Thymus (tissue), 11 donors: ENCODE measurements around the gene C1D. TPM values are rescaled to one million over a fixed set of nuclear protein-coding genes. Genes with fewer than 3 reads are reported as not detected.

Source experiments
- DNase-seq, 9 donors: peaks; one replicate each; pipeline ENCODE4 v3.0.0-alpha.2; 2013; ENCODE audit warnings: low spot score in 9 of 9, low read depth in 6 of 9, missing footprints in 1 of 9
- H3K27ac ChIP-seq, 2 donors: one replicate each; pipeline ENCODE4 v1.5.1; 2013; ENCODE audit warnings: control low read depth in 1 of 2, low read depth in 1 of 2, low read length in 1 of 2, mild to moderate bottlenecking in 1 of 2, moderate library complexity in 1 of 2
- H3K27me3 ChIP-seq, 2 donors: one replicate each; pipeline ENCODE4 v1.5.1; 2013; ENCODE audit warnings: low read length in 1 of 2; ENCODE audit not compliant: control insufficient read depth in 2 of 2, insufficient read depth in 1 of 2
- H3K36me3 ChIP-seq, 2 donors: one replicate each; pipeline ENCODE4 v1.5.1; 2013; ENCODE audit warnings: low read length in 1 of 2, mild to moderate bottlenecking in 1 of 2, moderate library complexity in 1 of 2; ENCODE audit not compliant: control insufficient read depth in 2 of 2, insufficient read depth in 2 of 2
- H3K4me1 ChIP-seq, 2 donors: one replicate each; pipeline ENCODE4 v1.5.1; 2013; ENCODE audit warnings: low read length in 2 of 2; ENCODE audit not compliant: control insufficient read depth in 2 of 2, insufficient read depth in 2 of 2
- H3K4me3 ChIP-seq, 2 donors: one replicate each; pipeline ENCODE4 v1.5.1; 2013; ENCODE audit warnings: low read length in 2 of 2, control low read depth in 1 of 2, mild to moderate bottlenecking in 1 of 2
- H3K9me3 ChIP-seq, 2 donors: one replicate each; pipeline ENCODE4 v1.5.1; 2013; ENCODE audit warnings: low read length in 1 of 2, mild to moderate bottlenecking in 1 of 2; ENCODE audit not compliant: control insufficient read depth in 2 of 2, insufficient read depth in 1 of 2
- WGBS: extraction: QIAGEN DNeasy Blood & Tissue Kit; methylation state at CpG from one replicate; pipeline ENCODE4 v1.1.7; 2013; 5-methylcytosine and 5-hydroxymethylcytosine counted together
- polyA plus RNA-seq: library from polyadenylated mRNA; stranded (reverse); fragments of 200-250 nt; gene quantifications from one replicate; pipeline ENCODE4 v1.2.3, GENCODE V29; 2013
- total RNA-seq: library from RNA; stranded (reverse); fragments of 120-200 nt; gene quantifications from one replicate; pipeline ENCODE4 v1.2.4, GENCODE V29; 2013
- donor health status: healthy.

The C1D gene
- total and polyA plus RNA-seq, 2 donors: 29.8 to 30.7 TPM

- H3K4me3 ChIP-seq: no peak overlapping the region
- 93% methylated on average over 6 of the region's 6 CpGs for WGBS
- H3K4me1 ChIP-seq: no peaks in the 10 kb centered on the region
- H3K36me3 ChIP-seq: no peaks in the 10 kb centered on the region
- H3K27ac ChIP-seq: no peak overlapping the region
- DNase-seq: no peak
- no peaks in the 10 kb centered on the region for H3K9me3 ChIP-seq
- no peaks in the 10 kb centered on the region for H3K27me3 ChIP-seq
Measured at GRCh38 chr2:68032702-68033101, 30.1 kb downstream of the C1D start.

GRCh38 chr2:68031542-68032160, 31.2 kb downstream of the C1D start:
- no peaks in the 10 kb centered on the region for H3K4me1 ChIP-seq
- H3K9me3 ChIP-seq: no peaks in the 10 kb centered on the region
- H3K36me3 ChIP-seq: no peaks in the 10 kb centered on the region
- DNase-seq: peak; percentile 3 to 66 (median 23)
- H3K27ac ChIP-seq: no peak overlapping the region
- WGBS: 47% methylated on average over 2 of the region's 2 CpGs
- no peak overlapping the region for H3K4me3 ChIP-seq
- H3K27me3 ChIP-seq: no peaks in the 10 kb centered on the region

- Histone ChIP-seq H3K27ac (no peak overlapping the region), H3K27me3 (no peaks in the 10 kb centered on the region), H3K36me3 (no peaks in the 10 kb centered on the region), H3K9me3 (no peaks in the 10 kb centered on the region), H3K4me3 (no peak overlapping the region), H3K4me1 (no peaks in the 10 kb centered on the region)
- DNase-seq: no peak
Measured at GRCh38 chr2:68031043-68031442, 31.8 kb downstream of the C1D start.

- no peak for DNase-seq
- no peaks in the 10 kb centered on the region for H3K27me3 ChIP-seq
- H3K27ac ChIP-seq: no peak overlapping the region
- WGBS: 93% methylated on average over 5 of the region's 5 CpGs
- H3K9me3 ChIP-seq: no peaks in the 10 kb centered on the region
- H3K4me1 ChIP-seq: no peaks in the 10 kb centered on the region
- H3K4me3 ChIP-seq: no peak overlapping the region
- no peaks in the 10 kb centered on the region for H3K36me3 ChIP-seq
Measured at GRCh38 chr2:68030529-68030928, 32.3 kb downstream of the C1D start.

GRCh38 chr2:68027959-68028358, 34.8 kb downstream of the C1D start:
- Histone ChIP-seq H3K4me1 (no peaks in the 10 kb centered on the region), H3K36me3 (no peaks in the 10 kb centered on the region), H3K27me3 (no peaks in the 10 kb centered on the region), H3K27ac (no peak overlapping the region), H3K9me3 (peaks cover 0 to 2% of the 10 kb centered on the region in 2 donors), H3K4me3 (no peak overlapping the region)
- no peak for DNase-seq

GRCh38 chr2:68024450-68024849, 38.4 kb downstream of the C1D start:
- no peak overlapping the region for H3K27ac ChIP-seq
- H3K4me3 ChIP-seq: no peak overlapping the region
- no peaks in the 10 kb centered on the region for H3K27me3 ChIP-seq
- H3K36me3 ChIP-seq: no peaks in the 10 kb centered on the region
- peaks cover 0 to 2% of the 10 kb centered on the region in 2 donors for H3K9me3 ChIP-seq
- no peaks in the 10 kb centered on the region for H3K4me1 ChIP-seq
- WGBS: 97% methylated on average over 22 of the region's 22 CpGs
- no peak for DNase-seq

- WGBS: 98% methylated on average over 16 of the region's 16 CpGs
- H3K9me3 ChIP-seq: peaks cover 0 to 2% of the 10 kb centered on the region in 2 donors
- no peak overlapping the region for H3K27ac ChIP-seq
- H3K4me3 ChIP-seq: no peak overlapping the region
- DNase-seq: no peak
- no peaks in the 10 kb centered on the region for H3K4me1 ChIP-seq
- no peaks in the 10 kb centered on the region for H3K36me3 ChIP-seq
- H3K27me3 ChIP-seq: no peaks in the 10 kb centered on the region
Measured at GRCh38 chr2:68023904-68024303, 38.9 kb downstream of the C1D start.

- H3K27me3 ChIP-seq: no peaks in the 10 kb centered on the region
- WGBS: 96% methylated on average over 4 of the region's 4 CpGs
- no peak overlapping the region for H3K4me3 ChIP-seq
- no peak for DNase-seq
- no peaks in the 10 kb centered on the region for H3K4me1 ChIP-seq
- H3K36me3 ChIP-seq: no peaks in the 10 kb centered on the region
- H3K9me3 ChIP-seq: no peaks in the 10 kb centered on the region
- no peak overlapping the region for H3K27ac ChIP-seq
Measured at GRCh38 chr2:68018727-68019126, 44.1 kb downstream of the C1D start.

- Histone ChIP-seq H3K36me3 (no peaks in the 10 kb centered on the region), H3K4me3 (no peak overlapping the region), H3K27me3 (no peaks in the 10 kb centered on the region), H3K4me1 (no peaks in the 10 kb centered on the region), H3K27ac (no peak overlapping the region), H3K9me3 (no peaks in the 10 kb centered on the region)
- 52% methylated on average over 5 of the region's 5 CpGs for WGBS
- DNase-seq: no peak
Measured at GRCh38 chr2:68009526-68009925, 53.3 kb downstream of the C1D start.
